GM19452 (cell line): ENCODE results near the gene DEUP1.

ENCODE experiments used
- ATAC-seq: cut with Tn5 transposase; IDR thresholded peaks from one replicate; pipeline ENCODE4 v1.9.1; 2021; ENCODE audit not compliant: unreplicated experiment

Gene DEUP1

DNA sequence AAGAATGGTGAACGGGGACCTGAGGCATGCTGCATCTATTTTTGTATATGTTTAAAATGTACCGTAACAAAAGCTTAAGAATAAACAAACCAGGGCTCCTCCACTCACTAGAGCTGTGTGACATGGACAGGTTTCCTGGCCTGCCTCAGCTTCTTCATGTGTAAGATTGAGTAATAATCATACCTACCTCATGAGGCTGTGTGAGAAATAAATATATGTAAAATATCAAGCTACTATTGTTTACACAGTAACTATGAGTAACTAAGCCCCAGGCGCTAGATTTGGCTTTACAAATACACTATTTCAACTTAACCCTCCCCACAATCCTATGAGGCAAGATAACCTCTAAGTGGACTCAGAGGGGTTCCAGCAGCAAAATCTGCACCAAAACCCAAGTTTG is 146.3 kb downstream of the DEUP1 start:
- no peak for ATAC-seq

DNA sequence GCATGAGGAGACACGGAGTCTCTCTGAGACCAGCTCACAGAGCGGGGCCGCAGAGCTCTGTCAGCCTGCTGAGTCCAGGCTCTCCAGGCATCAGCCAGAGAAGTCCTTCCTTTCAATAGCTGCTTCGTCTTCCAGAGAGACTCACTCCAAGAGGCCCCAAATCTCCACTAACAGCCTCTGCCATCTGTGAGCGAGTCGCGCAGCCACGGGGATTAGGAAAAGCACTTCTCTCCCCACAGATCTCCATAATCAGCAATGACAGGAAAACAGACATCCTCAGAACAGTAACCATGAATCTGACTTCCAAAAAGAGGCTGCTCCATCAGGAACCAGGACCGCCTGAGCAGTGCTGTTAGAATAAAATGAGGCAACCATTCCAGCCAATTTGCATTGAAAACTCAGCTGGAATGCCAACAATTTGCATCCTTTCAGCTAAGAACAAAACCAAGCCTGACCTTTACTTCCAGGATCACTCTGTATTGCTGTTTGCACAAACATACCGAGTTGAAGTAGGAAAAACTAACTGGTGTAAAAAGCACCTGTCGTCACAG is 147.2 kb downstream of the DEUP1 start:
- ATAC-seq, result no peak

DNA sequence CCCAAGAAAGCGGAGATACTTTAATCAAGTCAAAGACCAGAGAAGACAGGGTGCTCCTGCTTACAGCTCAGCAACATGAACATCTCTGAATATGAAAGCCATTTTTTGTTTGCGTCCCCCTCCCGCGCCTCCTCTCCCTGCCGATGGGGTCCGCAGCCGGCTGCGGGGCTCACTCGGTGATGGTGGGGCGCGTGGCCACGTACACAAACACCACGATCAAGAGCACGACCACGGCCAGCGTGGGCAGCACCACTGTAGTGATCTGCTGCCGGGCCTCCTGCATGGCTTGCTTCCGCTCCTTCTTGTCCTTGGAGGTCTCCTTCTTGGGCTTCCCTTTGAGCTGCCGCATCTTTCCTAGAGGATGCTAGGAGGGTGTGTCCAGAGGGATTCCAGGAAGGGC is 148.3 kb downstream of the DEUP1 start:
- no peak for ATAC-seq

DNA sequence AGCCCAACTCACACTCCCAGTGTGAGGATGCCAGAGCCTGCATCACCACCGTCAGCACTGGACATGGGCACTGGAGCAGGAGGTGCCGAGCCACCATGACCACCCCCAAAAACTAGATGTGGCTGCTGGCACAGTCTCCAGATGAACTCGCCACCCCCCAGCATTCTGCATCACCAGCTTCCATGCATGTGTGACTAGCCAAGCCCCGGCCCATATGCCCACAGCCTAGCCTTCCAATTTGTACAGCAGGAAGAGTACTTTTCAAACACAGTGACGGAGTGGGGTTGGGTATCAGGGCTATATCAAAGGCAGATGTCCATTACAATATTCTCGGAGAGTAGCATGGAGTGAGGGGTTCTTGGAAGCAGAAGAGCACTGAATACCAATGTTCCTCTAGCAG is 149.7 kb downstream of the DEUP1 start:
- ATAC-seq, result no peak

DNA sequence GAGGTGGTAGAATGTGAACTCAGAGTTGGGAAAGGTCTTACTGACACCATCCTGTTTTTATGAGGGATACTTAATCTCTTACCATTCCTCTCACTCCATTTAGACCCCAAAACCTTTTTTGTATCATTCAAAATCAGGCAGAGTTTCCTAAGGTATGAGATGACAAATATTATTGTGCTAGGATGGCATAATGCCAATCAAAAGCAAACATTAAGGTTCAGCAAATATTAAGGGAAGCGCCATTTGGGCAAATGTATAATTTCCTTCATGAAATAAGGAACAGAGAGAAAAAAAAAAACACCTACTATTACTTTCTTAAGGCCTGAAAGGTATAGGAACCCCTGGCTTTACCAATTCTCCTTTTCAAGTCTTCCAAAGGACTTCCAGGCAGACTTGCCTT is 150.2 kb downstream of the DEUP1 start:
- ATAC-seq, result no peak

DNA sequence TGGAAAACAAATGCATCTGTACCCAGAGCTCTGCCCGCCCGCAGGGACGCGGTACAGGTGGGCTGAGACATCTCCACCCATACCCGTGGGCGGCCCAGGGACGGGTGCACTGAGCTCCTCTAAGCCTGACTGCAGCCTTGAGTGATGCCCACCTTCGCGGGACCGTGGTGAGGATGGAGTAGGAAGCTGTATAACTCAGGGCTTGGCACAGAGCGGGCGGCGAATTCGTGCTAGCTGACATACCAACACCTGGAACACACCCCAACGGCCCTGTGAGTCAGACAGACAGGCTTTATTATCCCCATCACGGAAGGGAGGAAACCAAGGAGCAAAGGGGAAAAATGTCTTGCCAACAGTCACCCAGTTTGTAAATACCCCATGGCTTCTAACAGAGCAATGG is 150.7 kb downstream of the DEUP1 start:
- ATAC-seq, result no peak

DNA sequence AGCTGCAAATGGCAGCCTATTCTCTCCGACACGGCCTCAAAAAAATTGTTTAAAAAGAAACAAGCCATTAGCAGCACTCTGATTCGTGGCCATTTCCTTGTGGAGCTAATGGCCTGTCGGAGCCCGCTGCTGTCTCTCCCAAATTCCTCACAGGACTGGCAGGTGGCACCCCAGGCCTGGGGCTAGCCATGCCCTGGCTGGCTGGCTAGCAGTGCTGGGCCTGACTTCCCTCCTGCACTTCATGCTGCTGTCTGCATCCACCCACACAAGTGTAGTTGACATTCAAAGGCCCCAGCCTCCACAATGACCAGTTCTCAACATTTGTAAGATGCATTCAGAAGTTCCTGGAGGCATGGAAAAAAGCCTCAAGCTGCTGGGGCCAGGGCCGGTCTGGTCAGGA is 151.2 kb downstream of the DEUP1 start:
- ATAC-seq, result no peak

DNA sequence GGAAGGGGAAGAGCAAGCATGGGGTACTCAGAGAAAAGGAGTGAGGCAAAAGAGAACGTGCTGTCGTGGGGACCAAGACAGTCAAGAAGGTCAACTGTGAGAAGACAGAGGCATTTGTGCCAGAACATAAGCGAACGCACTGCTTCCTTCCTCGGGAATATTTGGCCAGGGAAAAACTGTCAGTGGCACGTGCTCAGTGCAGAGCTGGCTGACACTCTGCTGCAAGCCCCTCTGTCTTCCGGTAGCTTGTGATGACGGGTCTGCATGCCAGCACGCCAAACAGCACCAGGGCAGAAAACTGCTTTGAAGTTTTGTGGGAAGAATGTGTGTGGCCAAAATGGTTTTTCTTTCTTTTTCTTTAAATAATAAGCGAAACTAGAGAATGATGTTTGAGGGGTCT is 152.0 kb downstream of the DEUP1 start:
- ATAC-seq, result no peak

DNA sequence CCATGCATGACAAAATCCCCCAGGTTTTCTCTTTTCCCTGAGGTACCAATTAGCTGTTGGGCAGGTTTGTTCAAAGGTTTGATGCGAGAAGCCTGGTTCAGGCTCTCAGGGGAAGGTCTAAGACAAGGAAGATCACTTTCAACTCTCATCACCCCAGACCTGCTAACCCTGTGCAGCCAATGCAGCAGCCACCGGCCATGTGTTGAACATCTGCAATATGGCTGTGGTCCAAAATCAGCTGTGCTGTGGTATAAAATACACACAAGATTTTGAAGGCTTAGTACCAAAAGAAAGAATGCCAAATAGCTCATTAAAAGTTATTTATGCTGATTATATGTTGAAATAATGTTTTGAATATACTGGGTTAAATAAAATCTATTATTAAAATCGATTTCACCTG is 154.2 kb downstream of the DEUP1 start:
- no peak for ATAC-seq

DNA sequence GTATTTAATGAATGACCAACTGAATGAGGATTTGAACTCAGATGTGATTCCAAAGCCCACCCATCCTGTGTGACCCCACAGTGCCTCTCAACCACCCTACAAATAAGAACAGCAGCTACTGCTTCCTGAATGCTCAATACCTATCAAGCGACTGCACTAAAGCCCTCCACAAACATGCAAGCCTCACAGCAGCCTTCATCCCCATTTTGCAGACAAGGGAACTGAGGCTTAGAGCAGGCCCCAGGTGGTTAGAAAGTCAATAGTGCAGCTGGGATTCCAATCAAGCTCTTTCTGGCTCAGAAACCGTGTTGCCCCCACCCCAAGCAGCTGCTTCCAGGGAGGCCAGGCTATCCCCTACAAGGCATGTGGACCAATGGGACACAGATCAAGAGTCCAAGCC is 155.4 kb downstream of the DEUP1 start:
- ATAC-seq, result no peak

DNA sequence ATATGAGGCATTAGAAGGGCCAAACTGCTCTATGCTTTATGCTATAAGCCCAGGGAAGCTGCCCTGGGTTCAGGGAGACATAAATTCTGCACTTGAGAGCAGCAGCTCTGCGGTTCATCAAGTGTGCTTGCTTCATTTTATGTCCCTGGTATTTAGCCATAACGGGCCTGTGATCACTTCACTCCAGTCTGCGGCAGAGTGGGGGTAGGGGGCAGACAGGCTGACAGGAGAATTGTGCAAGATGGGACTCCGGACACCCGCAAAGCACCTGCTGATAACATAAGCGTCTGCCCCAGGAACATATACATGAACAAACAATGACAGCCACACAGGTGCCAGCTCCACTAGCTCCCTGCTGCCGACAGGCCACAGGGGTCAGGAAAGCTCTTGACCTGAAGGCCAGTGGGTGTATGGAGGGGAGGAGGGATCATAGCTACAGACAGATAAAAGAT is 156.5 kb downstream of the DEUP1 start:
- ATAC-seq, result no peak
